ENCODE results near the gene FHAD1. TPM values are rescaled to one million over a fixed set of nuclear protein-coding genes. Genes with fewer than 3 reads are reported as not detected.
A peak's percentile ranks its signal among the peaks of the same experiment; 100 is the strongest.

FHAD1 gene
- polyA plus RNA-seq, 4 donors, result 0.22 to 0.58 (median 0.36) TPM

DNA sequence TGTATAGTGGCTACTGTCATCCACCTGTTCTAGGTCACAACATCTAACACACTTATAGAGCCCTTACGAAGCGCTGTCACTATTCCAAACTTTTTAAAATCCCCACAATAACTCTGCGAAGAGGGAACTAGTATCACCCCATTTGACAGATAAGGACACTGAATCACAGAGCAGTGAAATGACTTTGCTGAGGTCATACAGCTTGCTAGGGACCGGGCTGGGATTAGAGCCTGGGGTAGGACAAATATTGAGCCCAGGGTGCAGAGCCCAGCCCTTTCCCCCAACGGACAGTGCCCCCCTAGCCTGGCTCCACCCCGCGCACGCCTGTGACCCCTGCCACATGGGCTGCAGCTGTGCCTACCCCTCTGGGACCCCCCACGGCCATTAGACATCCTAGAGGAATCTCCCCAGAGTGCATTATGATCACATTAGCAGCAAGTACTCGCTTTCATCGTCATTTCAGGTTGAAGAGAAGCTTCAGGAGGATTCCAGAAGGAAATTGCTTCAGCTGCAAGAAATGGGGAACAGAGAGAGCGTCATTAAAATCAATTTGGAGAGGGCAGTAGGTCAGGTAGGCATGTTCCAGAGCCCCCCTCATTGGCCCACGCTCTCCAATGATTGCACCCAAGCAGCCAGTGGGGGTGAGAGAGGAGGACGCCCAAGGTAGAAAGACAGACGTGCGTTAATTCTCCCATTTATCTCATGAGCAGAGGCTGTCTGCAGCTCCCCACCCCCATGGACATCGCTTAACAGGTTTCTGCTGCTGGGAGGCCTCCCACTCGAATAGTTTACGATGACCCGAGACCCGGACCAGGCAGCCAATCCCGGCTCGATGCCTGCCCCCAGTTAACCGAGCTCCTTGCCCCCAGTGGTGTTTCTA lies 77.2 kb downstream of the FHAD1 start:
- peak overlapping the region; percentile 48 to 95 (median 80) for H3K27ac ChIP-seq (ENCODE audit: low read depth in 1 of 3, low read length in 2 of 3)
- peak; percentile 38 to 83 for DNase-seq
- peaks cover 0 to 2% of the 10 kb centered on the region in 2 donors for H3K9me3 ChIP-seq (ENCODE audit: control insufficient read depth in 2 of 2, insufficient read depth in 1 of 2, low read depth in 1 of 2, low read length in 1 of 2)
- no peak overlapping the region for H3K4me3 ChIP-seq (ENCODE audit: low read depth in 1 of 3, low read length in 3 of 3)
- no peaks in the 10 kb centered on the region for H3K36me3 ChIP-seq (ENCODE audit: control insufficient read depth in 3 of 3, insufficient read depth in 2 of 3, low read depth in 1 of 3, low read length in 3 of 3)
- no peak for FAIRE-seq
- H3K27me3 ChIP-seq (ENCODE audit: control insufficient read depth in 3 of 3, insufficient read depth in 3 of 3, low read length in 3 of 3), result no peaks in the 10 kb centered on the region
- 39 to 54% (median 43%) methylated on average over 23 to 24 of the region's 24 CpGs for WGBS, 3 donors
- peaks cover 2 to 34% (median 2%) of the 10 kb centered on the region in 3 donors for H3K4me1 ChIP-seq (ENCODE audit: control insufficient read depth in 3 of 3, insufficient read depth in 2 of 3, low read depth in 1 of 3, low read length in 2 of 3)

DNA sequence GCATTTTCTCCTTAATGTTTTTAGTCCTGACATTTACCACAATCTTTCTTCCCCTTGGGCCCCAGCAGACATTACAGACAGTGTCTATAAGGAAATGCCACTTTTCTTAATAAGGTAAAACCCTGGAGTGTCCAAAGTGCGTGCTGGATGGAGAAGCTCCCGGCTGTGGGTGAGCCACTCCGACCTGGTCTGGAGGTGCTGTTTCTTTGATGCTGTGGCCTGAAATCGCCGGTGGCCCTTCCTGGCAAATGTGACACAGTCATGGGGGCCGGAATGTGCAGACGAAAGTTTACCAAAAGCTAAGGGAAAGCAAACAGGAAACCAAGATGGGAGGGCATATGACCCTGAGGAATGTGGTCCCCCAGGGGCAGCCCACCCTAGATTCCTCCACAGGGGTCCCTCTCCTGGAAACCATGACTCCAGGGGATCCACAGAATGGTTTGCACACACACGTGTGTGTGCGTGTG lies 77.9 kb downstream of the FHAD1 start:
- Histone ChIP-seq H3K36me3 (ENCODE audit: control insufficient read depth in 3 of 3, insufficient read depth in 2 of 3, low read depth in 1 of 3, low read length in 3 of 3) (no peaks in the 10 kb centered on the region), H3K4me3 (ENCODE audit: low read depth in 1 of 3, low read length in 3 of 3) (no peak overlapping the region), H3K9me3 (ENCODE audit: control insufficient read depth in 2 of 2, insufficient read depth in 1 of 2, low read depth in 1 of 2, low read length in 1 of 2) (peaks cover 0 to 2% of the 10 kb centered on the region in 2 donors), H3K4me1 (ENCODE audit: control insufficient read depth in 3 of 3, insufficient read depth in 2 of 3, low read depth in 1 of 3, low read length in 2 of 3) (peaks cover 2 to 34% (median 3%) of the 10 kb centered on the region in 3 donors), H3K27ac (ENCODE audit: low read depth in 1 of 3, low read length in 2 of 3) (peak overlapping the region in 2 of 3 donors; percentile 48 to 80), H3K27me3 (ENCODE audit: control insufficient read depth in 3 of 3, insufficient read depth in 3 of 3, low read length in 3 of 3) (no peaks in the 10 kb centered on the region)
- DNase-seq, result peak in 1 of 2 donors; percentile 52
- WGBS, 3 donors, result 36 to 68% (median 57%) methylated on average over 9 of the region's 9 CpGs
- FAIRE-seq, result no peak

DNA sequence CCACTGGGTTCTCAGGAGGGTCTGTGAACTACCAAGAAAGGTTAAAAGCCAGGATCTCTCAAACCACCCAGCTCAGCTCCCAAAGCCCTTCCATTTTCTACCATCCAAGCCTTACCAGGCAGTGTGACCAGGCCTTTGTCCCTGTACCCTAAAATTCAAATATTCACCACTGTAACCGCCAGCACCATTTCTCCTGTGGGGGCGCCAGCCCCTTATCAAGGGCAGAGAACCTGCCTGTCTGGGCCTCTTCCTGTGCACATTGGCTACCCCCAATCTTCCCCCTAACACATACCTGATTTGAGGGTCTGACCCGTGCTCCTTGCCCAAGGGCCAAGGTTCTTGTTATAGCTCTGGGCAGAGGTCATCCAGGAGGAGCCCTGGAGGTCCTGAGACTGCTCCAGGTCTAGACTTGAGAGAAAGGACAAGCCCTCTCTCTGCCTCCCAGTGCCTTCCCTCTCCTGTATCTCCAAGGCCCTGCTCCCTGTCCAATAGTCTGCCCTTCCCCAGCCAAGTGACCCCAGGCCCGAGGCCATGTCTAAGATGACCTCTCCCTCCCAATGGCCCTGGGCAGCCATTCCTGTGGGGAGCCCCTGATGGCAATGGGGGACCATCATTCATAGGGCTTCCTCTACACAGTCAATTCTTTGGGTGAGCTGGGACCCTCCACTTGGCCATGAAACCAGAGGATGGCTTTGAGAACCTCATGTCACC lies 78.5 kb downstream of the FHAD1 start:
- H3K27ac ChIP-seq (ENCODE audit: low read depth in 1 of 3, low read length in 2 of 3), result peak overlapping the region in 1 of 3 donors; percentile 80
- peaks cover 2 to 34% (median 3%) of the 10 kb centered on the region in 3 donors for H3K4me1 ChIP-seq (ENCODE audit: control insufficient read depth in 3 of 3, insufficient read depth in 2 of 3, low read depth in 1 of 3, low read length in 2 of 3)
- 91 to 92% (median 92%) methylated on average over 4 of the region's 4 CpGs for whole genome bisulfite sequencing, 3 donors
- H3K36me3 ChIP-seq (ENCODE audit: control insufficient read depth in 3 of 3, insufficient read depth in 2 of 3, low read depth in 1 of 3, low read length in 3 of 3), result no peaks in the 10 kb centered on the region
- DNase-seq (peak in 1 of 2 donors; percentile 38), FAIRE-seq (no peak)
- no peaks in the 10 kb centered on the region for H3K27me3 ChIP-seq (ENCODE audit: control insufficient read depth in 3 of 3, insufficient read depth in 3 of 3, low read length in 3 of 3)
- H3K4me3 ChIP-seq (ENCODE audit: low read depth in 1 of 3, low read length in 3 of 3), result no peak overlapping the region
- H3K9me3 ChIP-seq (ENCODE audit: control insufficient read depth in 2 of 2, insufficient read depth in 1 of 2, low read depth in 1 of 2, low read length in 1 of 2), result no peaks in the 10 kb centered on the region

DNA sequence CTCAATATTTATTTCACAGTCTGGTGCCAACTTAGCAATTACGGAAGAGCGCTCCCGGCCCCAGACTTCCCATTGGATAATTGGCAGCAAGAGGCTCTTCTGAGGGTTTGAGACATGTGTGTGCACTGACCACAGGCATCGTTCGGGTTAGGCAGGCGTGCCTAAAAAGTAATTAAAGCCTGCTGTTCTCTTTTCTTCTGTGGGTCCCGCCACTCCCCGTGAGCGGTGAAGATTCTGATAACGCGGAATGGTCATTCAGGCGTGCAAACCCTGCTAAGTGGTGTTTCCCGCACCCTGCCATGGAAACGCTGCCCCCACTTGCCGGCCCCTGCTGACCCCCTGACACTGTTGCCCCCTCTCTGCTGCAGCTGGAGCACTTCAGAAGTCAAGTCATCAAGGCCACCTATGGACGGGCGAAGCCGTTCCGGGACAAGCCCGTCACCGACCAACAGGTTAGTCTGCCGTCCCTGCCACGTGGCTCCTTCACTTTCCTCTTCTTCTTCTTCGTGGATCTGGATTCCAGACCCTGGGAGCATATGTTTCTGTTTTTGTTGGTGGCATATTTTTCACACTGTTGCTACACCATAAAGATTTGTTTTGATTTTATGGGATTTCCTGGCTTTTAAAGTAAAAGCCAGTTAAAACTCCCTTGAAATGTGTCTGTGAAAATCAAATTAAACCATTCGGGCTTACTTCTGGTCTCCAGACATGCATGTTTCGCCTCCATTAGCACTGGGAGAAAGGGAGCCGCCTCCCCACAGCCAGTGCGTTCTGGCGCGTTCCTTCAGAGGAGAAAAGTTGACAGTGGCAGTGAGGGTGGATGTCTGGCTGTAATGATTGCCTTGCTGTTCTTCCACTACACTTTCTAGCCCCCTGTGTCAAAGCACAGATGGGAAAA lies 79.9 kb downstream of the FHAD1 start:
- H3K4me3 ChIP-seq (ENCODE audit: low read depth in 1 of 3, low read length in 3 of 3), result no peak overlapping the region

DNA sequence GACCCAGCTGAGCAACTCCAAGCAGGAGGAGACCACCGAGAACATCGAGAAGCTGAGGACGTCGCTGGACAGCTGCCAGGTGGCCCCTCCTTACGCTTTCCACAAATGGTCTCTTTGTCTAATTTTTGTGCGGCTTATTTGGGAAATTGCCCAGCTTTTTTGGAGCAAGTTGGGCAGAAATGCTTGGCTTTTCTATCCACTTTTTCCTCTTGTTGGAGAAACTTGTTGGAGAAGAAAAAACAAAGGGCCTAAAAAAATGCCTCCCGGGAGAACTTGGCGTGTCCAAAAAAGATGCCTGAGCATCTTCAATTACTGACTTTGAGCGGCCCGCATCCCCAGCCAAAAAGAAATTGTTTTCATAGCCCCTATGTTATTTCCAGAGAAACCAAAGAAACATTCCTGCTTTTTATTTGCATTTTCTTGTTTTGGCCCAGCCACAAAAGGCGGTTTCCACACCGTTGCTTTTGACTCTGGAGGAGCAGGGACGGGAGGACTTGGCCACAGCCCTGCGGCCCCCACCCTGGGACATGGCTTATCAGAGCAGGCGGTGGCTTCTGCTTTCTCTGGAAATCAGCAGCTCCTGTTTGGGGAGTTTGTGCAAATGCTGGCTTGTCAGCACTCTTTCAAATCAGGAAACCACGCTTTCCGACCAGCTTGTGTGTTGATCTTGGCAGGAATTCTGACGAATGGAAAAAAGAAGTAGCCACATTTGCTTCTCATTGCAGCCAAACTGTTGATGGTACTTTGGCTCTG lies 81.5 kb downstream of the FHAD1 start:
- no peaks in the 10 kb centered on the region for H3K9me3 ChIP-seq (ENCODE audit: control insufficient read depth in 2 of 2, insufficient read depth in 1 of 2, low read depth in 1 of 2, low read length in 1 of 2)
- FAIRE-seq (no peak), DNase-seq (no peak)
- no peaks in the 10 kb centered on the region for H3K36me3 ChIP-seq (ENCODE audit: control insufficient read depth in 3 of 3, insufficient read depth in 2 of 3, low read depth in 1 of 3, low read length in 3 of 3)
- H3K27me3 ChIP-seq (ENCODE audit: control insufficient read depth in 3 of 3, insufficient read depth in 3 of 3, low read length in 3 of 3), result no peaks in the 10 kb centered on the region
- 39 to 59% (median 52%) methylated on average over 18 of the region's 18 CpGs for WGBS, 3 donors
- H3K4me1 ChIP-seq (ENCODE audit: control insufficient read depth in 3 of 3, insufficient read depth in 2 of 3, low read depth in 1 of 3, low read length in 2 of 3), result peaks cover 2 to 41% (median 5%) of the 10 kb centered on the region in 3 donors
- H3K4me3 ChIP-seq (ENCODE audit: low read depth in 1 of 3, low read length in 3 of 3), result no peak overlapping the region
- H3K27ac ChIP-seq (ENCODE audit: low read depth in 1 of 3, low read length in 2 of 3), result peak overlapping the region in 1 of 3 donors; percentile 8

More for the DNA sequence above, 79.9 kb downstream of the FHAD1 start:
- H3K4me1 ChIP-seq (ENCODE audit: control insufficient read depth in 3 of 3, insufficient read depth in 2 of 3, low read depth in 1 of 3, low read length in 2 of 3), result peaks cover 2 to 39% (median 3%) of the 10 kb centered on the region in 3 donors
- no peaks in the 10 kb centered on the region for H3K36me3 ChIP-seq (ENCODE audit: control insufficient read depth in 3 of 3, insufficient read depth in 2 of 3, low read depth in 1 of 3, low read length in 3 of 3)
- whole genome bisulfite sequencing, 3 donors, result 68 to 84% (median 75%) methylated on average over 30 of the region's 30 CpGs
- no peak overlapping the region for H3K27ac ChIP-seq (ENCODE audit: low read depth in 1 of 3, low read length in 2 of 3)
- FAIRE-seq (no peak), DNase-seq (no peak)
- H3K27me3 ChIP-seq (ENCODE audit: control insufficient read depth in 3 of 3, insufficient read depth in 3 of 3, low read length in 3 of 3), result no peaks in the 10 kb centered on the region
- H3K9me3 ChIP-seq (ENCODE audit: control insufficient read depth in 2 of 2, insufficient read depth in 1 of 2, low read depth in 1 of 2, low read length in 1 of 2), result no peaks in the 10 kb centered on the region

DNA sequence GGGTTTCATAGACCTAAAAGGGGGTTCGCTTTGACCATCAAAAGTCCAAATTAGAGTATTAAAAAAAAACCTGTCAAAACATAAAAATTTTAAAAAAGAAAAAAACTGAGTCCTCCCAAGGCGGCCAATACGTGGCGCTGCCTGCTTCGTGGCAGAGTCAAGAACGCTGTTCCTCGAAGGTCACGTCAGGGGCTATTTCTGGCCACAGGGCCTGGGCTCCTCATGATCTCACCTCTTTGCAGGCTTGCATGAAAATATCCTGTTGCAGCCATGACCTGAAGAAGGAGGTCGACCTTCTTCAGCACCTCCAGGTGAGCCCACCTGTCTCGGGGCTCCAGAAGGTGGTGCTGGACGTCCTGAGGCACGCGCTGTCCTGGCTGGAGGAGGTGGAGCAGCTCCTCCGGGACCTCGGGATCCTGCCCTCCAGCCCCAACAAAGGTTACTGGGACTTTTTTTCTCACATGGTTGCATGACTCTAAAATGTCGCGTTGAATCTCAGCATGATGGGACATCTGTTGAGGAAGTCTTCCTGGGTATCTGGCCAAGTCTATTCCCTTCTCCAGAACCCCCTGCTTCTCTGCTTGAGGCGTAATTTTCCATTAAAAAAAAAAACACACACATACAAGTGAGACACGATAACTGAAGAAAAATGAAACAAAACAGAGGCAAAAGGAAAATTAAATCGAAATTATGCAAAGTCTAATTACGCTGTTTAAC lies 82.2 kb downstream of the FHAD1 start:
- DNase-seq, result no peak
- Histone ChIP-seq H3K27ac (ENCODE audit: low read depth in 1 of 3, low read length in 2 of 3) (peak overlapping the region in 1 of 3 donors; percentile 8), H3K9me3 (ENCODE audit: control insufficient read depth in 2 of 2, insufficient read depth in 1 of 2, low read depth in 1 of 2, low read length in 1 of 2) (no peaks in the 10 kb centered on the region), H3K4me1 (ENCODE audit: control insufficient read depth in 3 of 3, insufficient read depth in 2 of 3, low read depth in 1 of 3, low read length in 2 of 3) (peaks cover 0 to 34% (median 5%) of the 10 kb centered on the region in 3 donors), H3K36me3 (ENCODE audit: control insufficient read depth in 3 of 3, insufficient read depth in 2 of 3, low read depth in 1 of 3, low read length in 3 of 3) (no peaks in the 10 kb centered on the region), H3K27me3 (ENCODE audit: control insufficient read depth in 3 of 3, insufficient read depth in 3 of 3, low read length in 3 of 3) (no peaks in the 10 kb centered on the region), H3K4me3 (ENCODE audit: low read depth in 1 of 3, low read length in 3 of 3) (no peak overlapping the region)
- no peak for FAIRE-seq
- 57 to 73% (median 67%) methylated on average over 21 of the region's 21 CpGs for WGBS, 3 donors

DNA sequence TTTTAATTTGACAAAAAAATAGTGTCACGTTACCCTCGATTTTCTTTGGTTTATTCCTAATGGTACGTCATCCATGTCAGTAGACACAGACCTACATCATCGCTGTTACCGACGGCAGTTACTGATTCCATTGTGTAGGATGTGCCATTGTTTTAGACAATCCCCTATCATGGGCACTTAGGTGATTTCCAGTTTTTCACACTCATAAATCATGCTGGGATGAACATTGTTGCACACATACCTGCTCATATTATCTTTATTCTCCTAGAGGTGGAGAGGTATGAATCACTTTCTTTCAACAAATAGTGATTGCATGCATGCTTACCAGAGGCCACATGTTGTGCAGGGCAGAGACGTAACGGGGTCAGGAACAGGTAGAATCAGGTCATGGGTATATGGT lies 83.0 kb downstream of the FHAD1 start:
- 91 to 92% (median 92%) methylated on average over 8 of the region's 8 CpGs for WGBS, 3 donors
- H3K4me1 ChIP-seq (ENCODE audit: control insufficient read depth in 3 of 3, insufficient read depth in 2 of 3, low read depth in 1 of 3, low read length in 2 of 3), result peaks cover 0 to 26% (median 5%) of the 10 kb centered on the region in 3 donors
- no peak overlapping the region for H3K27ac ChIP-seq (ENCODE audit: low read depth in 1 of 3, low read length in 2 of 3)
- H3K4me3 ChIP-seq (ENCODE audit: low read depth in 1 of 3, low read length in 3 of 3), result no peak overlapping the region
- no peaks in the 10 kb centered on the region for H3K36me3 ChIP-seq (ENCODE audit: control insufficient read depth in 3 of 3, insufficient read depth in 2 of 3, low read depth in 1 of 3, low read length in 3 of 3)
- FAIRE-seq, result no peak
- no peaks in the 10 kb centered on the region for H3K9me3 ChIP-seq (ENCODE audit: control insufficient read depth in 2 of 2, insufficient read depth in 1 of 2, low read depth in 1 of 2, low read length in 1 of 2)
- H3K27me3 ChIP-seq (ENCODE audit: control insufficient read depth in 3 of 3, insufficient read depth in 3 of 3, low read length in 3 of 3), result no peaks in the 10 kb centered on the region
- no peak for DNase-seq

All from small intestine (tissue), 7 donors.